Measurements from ENCODE around the gene PIR.

DNA sequence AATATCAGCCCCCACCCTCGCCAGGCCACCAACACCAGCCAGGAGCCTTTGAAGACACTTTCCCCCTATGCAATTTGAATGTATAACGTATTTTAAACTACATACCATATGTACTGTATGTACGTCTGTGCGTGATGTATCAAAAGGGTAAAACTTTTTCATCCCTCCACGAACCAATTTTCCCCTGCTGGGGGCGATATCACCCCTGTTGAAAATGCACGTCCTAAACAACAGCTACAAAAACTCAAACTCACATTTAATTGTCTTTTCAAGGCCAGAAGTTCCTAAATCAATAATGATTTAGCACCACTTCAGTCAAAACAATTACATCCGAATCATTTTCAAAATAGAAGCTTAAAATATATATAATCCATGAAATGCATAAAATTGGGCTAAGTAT, 110.3 kb downstream of the PIR start:
- peak in 2 of 3 experiments; percentile 30 to 46; a peak in 2 of 4 replicates for TF ChIP-seq CTCF (IDR thresholded peaks at IDR 0.05; ENCODE audit: control extremely low read depth in 1 of 3, insufficient read depth in 1 of 3, low read depth in 1 of 3, low read length in 3 of 3)
- TF ChIP-seq RFX5 (IDR thresholded peaks at IDR 0.05; ENCODE audit: borderline replicate concordance, low read depth, low read length), result no peak
- no peak for TF ChIP-seq ATF3 (IDR thresholded peaks at IDR 0.05; ENCODE audit: insufficient read depth, low read depth, low read length)
- no peak for TF ChIP-seq JUN (IDR thresholded peaks at IDR 0.05; ENCODE audit: low read depth, low read length)
- TF ChIP-seq, protein P1, sequence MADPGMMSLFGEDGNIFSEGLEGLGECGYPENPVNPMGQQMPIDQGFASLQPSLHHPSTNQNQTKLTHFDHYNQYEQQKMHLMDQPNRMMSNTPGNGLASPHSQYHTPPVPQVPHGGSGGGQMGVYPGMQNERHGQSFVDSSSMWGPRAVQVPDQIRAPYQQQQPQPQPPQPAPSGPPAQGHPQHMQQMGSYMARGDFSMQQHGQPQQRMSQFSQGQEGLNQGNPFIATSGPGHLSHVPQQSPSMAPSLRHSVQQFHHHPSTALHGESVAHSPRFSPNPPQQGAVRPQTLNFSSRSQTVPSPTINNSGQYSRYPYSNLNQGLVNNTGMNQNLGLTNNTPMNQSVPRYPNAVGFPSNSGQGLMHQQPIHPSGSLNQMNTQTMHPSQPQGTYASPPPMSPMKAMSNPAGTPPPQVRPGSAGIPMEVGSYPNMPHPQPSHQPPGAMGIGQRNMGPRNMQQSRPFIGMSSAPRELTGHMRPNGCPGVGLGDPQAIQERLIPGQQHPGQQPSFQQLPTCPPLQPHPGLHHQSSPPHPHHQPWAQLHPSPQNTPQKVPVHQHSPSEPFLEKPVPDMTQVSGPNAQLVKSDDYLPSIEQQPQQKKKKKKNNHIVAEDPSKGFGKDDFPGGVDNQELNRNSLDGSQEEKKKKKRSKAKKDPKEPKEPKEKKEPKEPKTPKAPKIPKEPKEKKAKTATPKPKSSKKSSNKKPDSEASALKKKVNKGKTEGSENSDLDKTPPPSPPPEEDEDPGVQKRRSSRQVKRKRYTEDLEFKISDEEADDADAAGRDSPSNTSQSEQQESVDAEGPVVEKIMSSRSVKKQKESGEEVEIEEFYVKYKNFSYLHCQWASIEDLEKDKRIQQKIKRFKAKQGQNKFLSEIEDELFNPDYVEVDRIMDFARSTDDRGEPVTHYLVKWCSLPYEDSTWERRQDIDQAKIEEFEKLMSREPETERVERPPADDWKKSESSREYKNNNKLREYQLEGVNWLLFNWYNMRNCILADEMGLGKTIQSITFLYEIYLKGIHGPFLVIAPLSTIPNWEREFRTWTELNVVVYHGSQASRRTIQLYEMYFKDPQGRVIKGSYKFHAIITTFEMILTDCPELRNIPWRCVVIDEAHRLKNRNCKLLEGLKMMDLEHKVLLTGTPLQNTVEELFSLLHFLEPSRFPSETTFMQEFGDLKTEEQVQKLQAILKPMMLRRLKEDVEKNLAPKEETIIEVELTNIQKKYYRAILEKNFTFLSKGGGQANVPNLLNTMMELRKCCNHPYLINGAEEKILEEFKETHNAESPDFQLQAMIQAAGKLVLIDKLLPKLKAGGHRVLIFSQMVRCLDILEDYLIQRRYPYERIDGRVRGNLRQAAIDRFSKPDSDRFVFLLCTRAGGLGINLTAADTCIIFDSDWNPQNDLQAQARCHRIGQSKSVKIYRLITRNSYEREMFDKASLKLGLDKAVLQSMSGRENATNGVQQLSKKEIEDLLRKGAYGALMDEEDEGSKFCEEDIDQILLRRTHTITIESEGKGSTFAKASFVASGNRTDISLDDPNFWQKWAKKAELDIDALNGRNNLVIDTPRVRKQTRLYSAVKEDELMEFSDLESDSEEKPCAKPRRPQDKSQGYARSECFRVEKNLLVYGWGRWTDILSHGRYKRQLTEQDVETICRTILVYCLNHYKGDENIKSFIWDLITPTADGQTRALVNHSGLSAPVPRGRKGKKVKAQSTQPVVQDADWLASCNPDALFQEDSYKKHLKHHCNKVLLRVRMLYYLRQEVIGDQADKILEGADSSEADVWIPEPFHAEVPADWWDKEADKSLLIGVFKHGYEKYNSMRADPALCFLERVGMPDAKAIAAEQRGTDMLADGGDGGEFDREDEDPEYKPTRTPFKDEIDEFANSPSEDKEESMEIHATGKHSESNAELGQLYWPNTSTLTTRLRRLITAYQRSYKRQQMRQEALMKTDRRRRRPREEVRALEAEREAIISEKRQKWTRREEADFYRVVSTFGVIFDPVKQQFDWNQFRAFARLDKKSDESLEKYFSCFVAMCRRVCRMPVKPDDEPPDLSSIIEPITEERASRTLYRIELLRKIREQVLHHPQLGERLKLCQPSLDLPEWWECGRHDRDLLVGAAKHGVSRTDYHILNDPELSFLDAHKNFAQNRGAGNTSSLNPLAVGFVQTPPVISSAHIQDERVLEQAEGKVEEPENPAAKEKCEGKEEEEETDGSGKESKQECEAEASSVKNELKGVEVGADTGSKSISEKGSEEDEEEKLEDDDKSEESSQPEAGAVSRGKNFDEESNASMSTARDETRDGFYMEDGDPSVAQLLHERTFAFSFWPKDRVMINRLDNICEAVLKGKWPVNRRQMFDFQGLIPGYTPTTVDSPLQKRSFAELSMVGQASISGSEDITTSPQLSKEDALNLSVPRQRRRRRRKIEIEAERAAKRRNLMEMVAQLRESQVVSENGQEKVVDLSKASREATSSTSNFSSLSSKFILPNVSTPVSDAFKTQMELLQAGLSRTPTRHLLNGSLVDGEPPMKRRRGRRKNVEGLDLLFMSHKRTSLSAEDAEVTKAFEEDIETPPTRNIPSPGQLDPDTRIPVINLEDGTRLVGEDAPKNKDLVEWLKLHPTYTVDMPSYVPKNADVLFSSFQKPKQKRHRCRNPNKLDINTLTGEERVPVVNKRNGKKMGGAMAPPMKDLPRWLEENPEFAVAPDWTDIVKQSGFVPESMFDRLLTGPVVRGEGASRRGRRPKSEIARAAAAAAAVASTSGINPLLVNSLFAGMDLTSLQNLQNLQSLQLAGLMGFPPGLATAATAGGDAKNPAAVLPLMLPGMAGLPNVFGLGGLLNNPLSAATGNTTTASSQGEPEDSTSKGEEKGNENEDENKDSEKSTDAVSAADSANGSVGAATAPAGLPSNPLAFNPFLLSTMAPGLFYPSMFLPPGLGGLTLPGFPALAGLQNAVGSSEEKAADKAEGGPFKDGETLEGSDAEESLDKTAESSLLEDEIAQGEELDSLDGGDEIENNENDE (IDR thresholded peaks at IDR 0.05; ENCODE audit: insufficient replicate concordance, low read length), result no peak

Measured in H1 (cell line).